ENCODE measurements around the gene TH.
"Not testable (repeated sequence)": the region's sequence is repeated elsewhere in the genome, so short reads cannot be mapped to it uniquely, and the experiment has no call there.

The TH gene

GRCh38 chr11:2179516-2179915 is 7.9 kb upstream of the TH start:
- no peak for DNase-seq (ENCODE audit: low read depth in 1 of 2, low spot score in 1 of 2)

GRCh38 chr11:2178906-2179494 is 7.4 kb upstream of the TH start:
- no peak for DNase-seq (ENCODE audit: low read depth in 1 of 2, low spot score in 1 of 2)

- not testable (repeated sequence) for DNase-seq (ENCODE audit: low read depth in 1 of 2, low spot score in 1 of 2)
These were observed 6.6 kb upstream of the TH start for GRCh38 chr11:2178055-2178773.

- DNase-seq (ENCODE audit: low read depth in 1 of 2, low spot score in 1 of 2): no peak
These were observed 5.5 kb upstream of the TH start for GRCh38 chr11:2177076-2177475.

GRCh38 chr11:2176389-2176900 is 4.8 kb upstream of the TH start:
- no peak for DNase-seq (ENCODE audit: low read depth in 1 of 2, low spot score in 1 of 2)

GRCh38 chr11:2175659-2176058 is 4.0 kb upstream of the TH start:
- no peak for DNase-seq (ENCODE audit: low read depth in 1 of 2, low spot score in 1 of 2)

- DNase-seq (ENCODE audit: low read depth in 1 of 2, low spot score in 1 of 2): no peak
These were observed 2.7 kb upstream of the TH start for GRCh38 chr11:2174361-2174760.

- no peak for DNase-seq (ENCODE audit: low read depth in 1 of 2, low spot score in 1 of 2)
These were observed 2.1 kb upstream of the TH start for GRCh38 chr11:2173761-2174160.

GRCh38 chr11:2173150-2173693 is 1.6 kb upstream of the TH start:
- DNase-seq (ENCODE audit: low read depth in 1 of 2, low spot score in 1 of 2): no peak

- DNase-seq (ENCODE audit: low read depth in 1 of 2, low spot score in 1 of 2): no peak
These were observed 1.1 kb upstream of the TH start for GRCh38 chr11:2172676-2173075.

GRCh38 chr11:2169626-2170570 is 1.7 kb downstream of the TH start:
- no peak for DNase-seq (ENCODE audit: low read depth in 1 of 2, low spot score in 1 of 2)

- DNase-seq (ENCODE audit: low read depth in 1 of 2, low spot score in 1 of 2): no peak
These were observed 2.6 kb downstream of the TH start for GRCh38 chr11:2169005-2169378.

GRCh38 chr11:2168286-2169004 is 3.2 kb downstream of the TH start:
- no peak for DNase-seq (ENCODE audit: low read depth in 1 of 2, low spot score in 1 of 2)

GRCh38 chr11:2167141-2168045 is 4.2 kb downstream of the TH start:
- no peak for DNase-seq (ENCODE audit: low read depth in 1 of 2, low spot score in 1 of 2)

GRCh38 chr11:2166091-2166851 is 5.3 kb downstream of the TH start:
- peak in 1 of 2 donors; percentile 45 for DNase-seq (ENCODE audit: low read depth in 1 of 2, low spot score in 1 of 2)

- DNase-seq (ENCODE audit: low read depth in 1 of 2, low spot score in 1 of 2): no peak
These were observed 6.0 kb downstream of the TH start for GRCh38 chr11:2165571-2165970.

GRCh38 chr11:2164861-2165555 is 6.6 kb downstream of the TH start:
- no peak for DNase-seq (ENCODE audit: low read depth in 1 of 2, low spot score in 1 of 2)

GRCh38 chr11:2164081-2164480 is 7.5 kb downstream of the TH start:
- DNase-seq (ENCODE audit: low read depth in 1 of 2, low spot score in 1 of 2): no peak

All from stimulated activated CD4-positive, alpha-beta T cell treated with anti-CD3 and anti-CD28 coated beads, Interleukin-15, amount 100 ng/mL, for 1 hour (primary cell).